MM.1S (cell line): Measurements from ENCODE around the gene RASGRP1.

ENCODE experiments used
- DNase-seq: peaks from one replicate; pipeline ENCODE4 v3.0.0-alpha.2; 2015
- H2AFZ ChIP-seq: fragments of 300-600 bp; sonication (generic); 2 replicates; pipeline ENCODE4 v1.6.0; 2016; ENCODE audit warnings: antibody characterized with exemption, low read length
- H3F3A ChIP-seq: fragments of 300-600 bp; sonication (generic); 2 replicates; pipeline ENCODE4 v1.6.1; 2016; ENCODE audit warnings: mild to moderate bottlenecking, antibody characterized with exemption, low read length, moderate library complexity, mixed read lengths; ENCODE audit not compliant: insufficient read depth
- H3K27ac ChIP-seq: fragments of 300-600 bp; sonication (generic); 2 replicates; pipeline ENCODE4 v1.5.1; 2016; ENCODE audit warnings: mild to moderate bottlenecking, low read length
- H3K27me3 ChIP-seq: fragments of 300-600 bp; sonication (generic); replicated peaks from 2 replicates; pipeline ENCODE4 v1.6.0; 2016; ENCODE audit warnings: low read length; ENCODE audit not compliant: insufficient read depth
- H3K36me3 ChIP-seq: fragments of 300-600 bp; sonication (generic); replicated peaks from 2 replicates; pipeline ENCODE4 v1.6.1; 2016; ENCODE audit warnings: mild to moderate bottlenecking, low read length, mixed read lengths; ENCODE audit not compliant: insufficient read depth
- H3K4me1 ChIP-seq: fragments of 300-600 bp; sonication (generic); 2 replicates; pipeline ENCODE4 v1.6.1; 2016; ENCODE audit warnings: low read length, mixed read lengths
- H3K4me2 ChIP-seq: fragments of 300-600 bp; sonication (generic); 2 replicates; pipeline ENCODE4 v1.6.0; 2016; ENCODE audit warnings: low read depth, low read length
- H3K4me3 ChIP-seq: fragments of 300-600 bp; sonication (generic); 2 replicates; pipeline ENCODE4 v1.5.1; 2016; ENCODE audit warnings: low read length, mixed read lengths
- H3K79me2 ChIP-seq: fragments of 300-600 bp; sonication (generic); 2 replicates; pipeline ENCODE4 v1.6.1; 2016; ENCODE audit warnings: mixed run types, low read length, mixed read lengths
- H3K9ac ChIP-seq: fragments of 300-600 bp; sonication (generic); 2 replicates; pipeline ENCODE4 v1.6.1; 2016; ENCODE audit warnings: low read length, mixed read lengths
- H3K9me2 ChIP-seq: fragments of 300-600 bp; sonication (generic); replicated peaks from 2 replicates; pipeline ENCODE4 v1.6.1; 2016; ENCODE audit warnings: mild to moderate bottlenecking, low read length, mixed read lengths; ENCODE audit not compliant: insufficient read depth
- H3K9me3 ChIP-seq: fragments of 300-600 bp; sonication (generic); replicated peaks from 2 replicates; pipeline ENCODE4 v1.6.1; 2016; ENCODE audit warnings: mild to moderate bottlenecking, low read length, mixed read lengths; ENCODE audit not compliant: insufficient read depth
- H4K20me1 ChIP-seq: fragments of 300-600 bp; sonication (generic); 2 replicates; pipeline ENCODE4 v1.6.1; 2016; ENCODE audit warnings: mild to moderate bottlenecking, low read length, moderate library complexity, mixed read lengths; ENCODE audit not compliant: insufficient read depth
- CTCF ChIP-seq: fragments of 300-600 bp; sonication (generic); IDR thresholded peaks from 2 replicates; pipeline ENCODE4 v1.5.1; 2016; ENCODE audit warnings: antibody characterized with exemption, low read length, mixed read lengths
- EZH2 ChIP-seq: fragments of 300-600 bp; sonication (generic); optimal IDR thresholded peaks from 2 replicates; pipeline ENCODE3; 2017; ENCODE audit warnings: low read depth, mild to moderate bottlenecking, antibody characterized with exemption, low read length, mixed read lengths
- EZH2phosphoT487 ChIP-seq: fragments of 300-600 bp; sonication (generic); IDR thresholded peaks from 2 replicates; pipeline ENCODE4 v1.6.1; 2018; ENCODE audit warnings: antibody characterized with exemption, low read length

RASGRP1 gene

GRCh38 chr15:38576837-38577236, 12.2 kb upstream of the RASGRP1 start:
- Histone ChIP-seq H4K20me1 (no peaks in the 10 kb centered on the region), H2AFZ (no peak overlapping the region), H3K27me3 (no peaks in the 10 kb centered on the region), H3K27ac (no peak overlapping the region), H3K36me3 (no peaks in the 10 kb centered on the region), H3K4me1 (no peaks in the 10 kb centered on the region), H3K4me2 (no peak overlapping the region), H3K9me2 (no peaks in the 10 kb centered on the region), H3K79me2 (no peaks in the 10 kb centered on the region), H3F3A (no peaks in the 10 kb centered on the region), H3K4me3 (no peak overlapping the region), H3K9ac (no peak overlapping the region), H3K9me3 (no peaks in the 10 kb centered on the region)
- TF ChIP-seq EZH2phosphoT487 = no peak
- TF ChIP-seq CTCF = no peak
- no peak for TF ChIP-seq EZH2
- no peak for DNase-seq

- Histone ChIP-seq H3K9me2 (no peaks in the 10 kb centered on the region), H4K20me1 (no peaks in the 10 kb centered on the region), H3F3A (no peaks in the 10 kb centered on the region), H3K4me2 (no peak overlapping the region), H3K36me3 (no peaks in the 10 kb centered on the region), H3K4me1 (no peaks in the 10 kb centered on the region), H2AFZ (no peak overlapping the region), H3K9me3 (no peaks in the 10 kb centered on the region), H3K4me3 (no peak overlapping the region), H3K27ac (no peak overlapping the region), H3K79me2 (no peaks in the 10 kb centered on the region), H3K9ac (no peak overlapping the region), H3K27me3 (no peaks in the 10 kb centered on the region)
- no peak for DNase-seq
- no peak for TF ChIP-seq EZH2phosphoT487
- TF ChIP-seq EZH2 = no peak
- no peak for TF ChIP-seq CTCF
These were observed 11.6 kb upstream of the RASGRP1 start for GRCh38 chr15:38576261-38576660.

DNA sequence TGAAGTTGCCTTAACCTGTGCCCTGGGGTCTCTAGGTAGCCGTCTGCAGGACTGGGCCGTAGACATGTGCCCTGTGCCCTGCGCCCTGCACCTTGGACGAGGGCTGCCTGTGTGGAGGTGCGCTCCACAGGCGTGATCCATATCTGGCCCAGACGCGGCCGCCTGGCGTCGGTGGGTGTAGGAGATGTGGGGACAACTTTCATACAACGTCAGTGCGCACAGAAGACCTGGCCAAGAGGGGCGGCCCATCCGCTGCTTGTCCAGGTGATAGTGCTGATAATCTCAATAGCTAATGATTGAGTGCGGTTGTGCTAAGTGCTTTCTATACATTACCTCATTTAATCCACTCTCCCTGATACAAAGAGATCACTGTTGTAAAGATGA, 665 bp upstream of the RASGRP1 start:
- no peak overlapping the region for H2AFZ ChIP-seq

More for the DNA sequence above, 665 bp upstream of the RASGRP1 start:
- Histone ChIP-seq H3K9me3 (no peaks in the 10 kb centered on the region), H3K9ac (no peak overlapping the region), H3K27ac (no peak overlapping the region), H3K27me3 (no peaks in the 10 kb centered on the region), H3K36me3 (no peaks in the 10 kb centered on the region), H3K4me1 (peaks cover 11% of the 10 kb centered on the region; the same call in 1 of the 2 replicates), H4K20me1 (no peaks in the 10 kb centered on the region), H3K4me2 (peak overlapping the region; percentile 83; the same call in 1 of the 2 replicates), H3F3A (0 out of 2 replicates have a peak, but pooled peaks cover 2% of the 10 kb centered on the region), H3K9me2 (no peaks in the 10 kb centered on the region), H3K4me3 (peak overlapping the region; percentile 71; the same call in 1 of the 2 replicates), H3K79me2 (no peaks in the 10 kb centered on the region)
- TF ChIP-seq EZH2 (no peak), CTCF (no peak), EZH2phosphoT487 (no peak)
- no peak for DNase-seq
